SHP77 treated with DMSO at 0.1 percent for 48 hours (cell line): ENCODE measurements around the gene ALDOC.
"Not testable (repeated sequence)": the region's sequence is repeated elsewhere in the genome, so short reads cannot be mapped to it uniquely, and the experiment has no call there.

ENCODE experiments used
- DNase-seq: peaks from one replicate; lab custom pipeline; 2025; lab: John Stamatoyannopoulos, UW

Gene ALDOC

GRCh38 chr17:28582513-28582912, 5.8 kb upstream of the ALDOC start:
- no peak for DNase-seq

- no peak for DNase-seq
These were observed 4.3 kb upstream of the ALDOC start for GRCh38 chr17:28580959-28581358.

GRCh38 chr17:28579526-28579925, 2.8 kb upstream of the ALDOC start:
- DNase-seq: no peak

- DNase-seq: no peak
These were observed 1.8 kb upstream of the ALDOC start for GRCh38 chr17:28578246-28579195.

GRCh38 chr17:28577466-28577824, 750 bp upstream of the ALDOC start:
- no peak for DNase-seq

- DNase-seq: not testable (repeated sequence)
These were observed 679 bp downstream of the ALDOC start for GRCh38 chr17:28576016-28576415.

- no peak for DNase-seq
These were observed 1.4 kb downstream of the ALDOC start for GRCh38 chr17:28575126-28575795.

GRCh38 chr17:28574526-28574925, 2.2 kb downstream of the ALDOC start:
- no peak for DNase-seq

GRCh38 chr17:28573966-28574480, 2.7 kb downstream of the ALDOC start:
- no peak for DNase-seq

GRCh38 chr17:28573521-28573920, 3.2 kb downstream of the ALDOC start:
- no peak for DNase-seq

- no peak for DNase-seq
These were observed 3.7 kb downstream of the ALDOC start for GRCh38 chr17:28573040-28573380.

- no peak for DNase-seq
These were observed 4.2 kb downstream of the ALDOC start for GRCh38 chr17:28572259-28573039.

GRCh38 chr17:28571361-28572122, 5.2 kb downstream of the ALDOC start, which contains the start of gene PIGS:
Gene PIGS, minus strand, starts transcription at chr17:28571524. Its CDS starts 28 bp downstream, at chr17:28571496.
- peak; percentile 82 for DNase-seq

- no peak for DNase-seq
These were observed 5.9 kb downstream of the ALDOC start for GRCh38 chr17:28570716-28571360.

GRCh38 chr17:28569446-28569845, 7.2 kb downstream of the ALDOC start:
- DNase-seq: no peak

- DNase-seq: no peak
These were observed 9.1 kb downstream of the ALDOC start for GRCh38 chr17:28567604-28568003.

GRCh38 chr17:28563475-28563874, 13.2 kb downstream of the ALDOC start:
- no peak for DNase-seq

- no peak for DNase-seq
These were observed 21.7 kb downstream of the ALDOC start for GRCh38 chr17:28555022-28555421.

- DNase-seq: no peak
These were observed 22.1 kb downstream of the ALDOC start for GRCh38 chr17:28554565-28554964.

- no peak for DNase-seq
These were observed 23.6 kb downstream of the ALDOC start for GRCh38 chr17:28553000-28553505.
